ENCODE data around the gene RIPPLY3. TPM values are rescaled to one million over a fixed set of nuclear protein-coding genes. Genes with fewer than 3 reads are reported as not detected.

RIPPLY3 gene
- total RNA-seq, 4 donors from 2014 or later = not detected

GRCh38 chr21:37062593-37062935 lies 56.1 kb downstream of the RIPPLY3 start:
- no peak for DNase-seq
- no peaks in the 10 kb centered on the region for H3K36me3 ChIP-seq
- H3K27me3 ChIP-seq = no peaks in the 10 kb centered on the region
- intact Hi-C loops (cut with DNase I) = no loop called here
- H3K4me3 ChIP-seq (replicated peaks in 1 of 3) = no peak overlapping the region
- 83 to 88% methylated on average over 6 of the region's 6 CpGs for WGBS, 2 donors
- no peaks in the 10 kb centered on the region for H3K9me3 ChIP-seq
- H3K27ac ChIP-seq = no peak overlapping the region
- H3K4me1 ChIP-seq = peaks cover 0 to 6% of the 10 kb centered on the region in 2 donors
- no peak for TF ChIP-seq POLR2A (IDR thresholded peaks at IDR 0.05)
- no peak for TF ChIP-seq CTCF (IDR thresholded peaks at IDR 0.05)

- no peak for DNase-seq
- intact Hi-C loops (cut with DNase I) = no loop called here
- TF ChIP-seq POLR2A (IDR thresholded peaks at IDR 0.05) = no peak
- no peak for TF ChIP-seq CTCF (IDR thresholded peaks at IDR 0.05)
- Histone ChIP-seq H3K9me3 (no peaks in the 10 kb centered on the region), H3K4me3 (replicated peaks in 1 of 3) (no peak overlapping the region), H3K27ac (no peak overlapping the region), H3K36me3 (no peaks in the 10 kb centered on the region), H3K27me3 (no peaks in the 10 kb centered on the region), H3K4me1 (peaks cover 0 to 6% of the 10 kb centered on the region in 2 donors)
- 78 to 85% methylated on average over 1 of the region's 1 CpG for WGBS, 2 donors
Measured at GRCh38 chr21:37063433-37063832, 56.9 kb downstream of the RIPPLY3 start.

GRCh38 chr21:37064841-37065240 lies 58.3 kb downstream of the RIPPLY3 start:
- H3K4me1 ChIP-seq = peaks cover 0 to 6% of the 10 kb centered on the region in 2 donors
- no peaks in the 10 kb centered on the region for H3K36me3 ChIP-seq
- H3K27me3 ChIP-seq = no peaks in the 10 kb centered on the region
- H3K27ac ChIP-seq = no peak overlapping the region
- TF ChIP-seq CTCF (IDR thresholded peaks at IDR 0.05) (no peak), POLR2A (IDR thresholded peaks at IDR 0.05) (no peak)
- no peak overlapping the region for H3K4me3 ChIP-seq (replicated peaks in 1 of 3)
- DNase-seq = no peak
- intact Hi-C loops (cut with DNase I) = no loop called here
- H3K9me3 ChIP-seq = no peaks in the 10 kb centered on the region

- Histone ChIP-seq H3K4me1 (peaks cover 0 to under 1% of the 10 kb centered on the region in 2 donors), H3K36me3 (no peaks in the 10 kb centered on the region), H3K27me3 (no peaks in the 10 kb centered on the region), H3K4me3 (replicated peaks in 1 of 3) (no peak overlapping the region), H3K9me3 (no peaks in the 10 kb centered on the region), H3K27ac (no peak overlapping the region)
- 95 to 98% methylated on average over 9 of the region's 9 CpGs for WGBS, 2 donors
- DNase-seq = no peak
- TF ChIP-seq CTCF (IDR thresholded peaks at IDR 0.05) = no peak
- no peak for TF ChIP-seq POLR2A (IDR thresholded peaks at IDR 0.05)
- intact Hi-C loops (cut with DNase I) = no loop called here
Measured at GRCh38 chr21:37065561-37066177, 59.2 kb downstream of the RIPPLY3 start.

Small RNA genes lying within 50 kb of the gene (small RNA-seq; reads per million reads assigned to genes)
- gene RF00019 = not detected
- not detected for gene RNU6-696P

Other genes starting within 250 kb of the RIPPLY3 start
- gene HLCS, start 40.0 kb upstream of the RIPPLY3 start, total RNA-seq = 10 to 100 TPM; 34.2 to 70.7 (median 43.4) TPM
- 10 to 100 TPM; 14.7 to 27.0 (median 23.3) TPM for gene PIGP, start 66.4 kb downstream of the RIPPLY3 start, total RNA-seq
- gene TTC3, start 66.6 kb downstream of the RIPPLY3 start, total RNA-seq = 100 to 1,000 TPM; 206 to 286 (median 251) TPM